ENCODE results near the gene NDUFAF8.

The NDUFAF8 gene

GRCh38 chr17:81277946-81278693 lies 39.0 kb downstream of the NDUFAF8 start:
- no peak for DNase-seq

GRCh38 chr17:81278831-81279230 lies 39.7 kb downstream of the NDUFAF8 start:
- no peak for DNase-seq

GRCh38 chr17:81279278-81280275 lies 40.5 kb downstream of the NDUFAF8 start:
- no peak for DNase-seq

GRCh38 chr17:81280571-81280970 lies 41.5 kb downstream of the NDUFAF8 start:
- no peak for DNase-seq

GRCh38 chr17:81282141-81282540 lies 43.0 kb downstream of the NDUFAF8 start:
- DNase-seq = no peak

- DNase-seq = no peak
These were observed 43.8 kb downstream of the NDUFAF8 start for GRCh38 chr17:81282876-81283275.

- DNase-seq = no peak
These were observed 46.2 kb downstream of the NDUFAF8 start for GRCh38 chr17:81285179-81285878.

- no peak for DNase-seq
These were observed 46.8 kb downstream of the NDUFAF8 start for GRCh38 chr17:81285894-81286293.

GRCh38 chr17:81286491-81287145 lies 47.5 kb downstream of the NDUFAF8 start:
- no peak for DNase-seq

GRCh38 chr17:81287152-81287551 lies 48.0 kb downstream of the NDUFAF8 start:
- no peak for DNase-seq

GRCh38 chr17:81287741-81288430 lies 48.8 kb downstream of the NDUFAF8 start:
- DNase-seq = no peak

GRCh38 chr17:81288715-81289114 lies 49.6 kb downstream of the NDUFAF8 start:
- no peak for DNase-seq

GRCh38 chr17:81289627-81290026 lies 50.5 kb downstream of the NDUFAF8 start:
- DNase-seq = no peak

GRCh38 chr17:81290230-81290629 lies 51.1 kb downstream of the NDUFAF8 start:
- DNase-seq = no peak
